GM21786 (cell line): ENCODE results near the gene DNAJB1.
"Not testable (repeated sequence)": the region's sequence is repeated elsewhere in the genome, so short reads cannot be mapped to it uniquely, and the experiment has no call there.

Source experiments
- ATAC-seq: cut with Tn5 transposase; IDR thresholded peaks from one replicate; pipeline ENCODE4 v1.9.1; 2021; ENCODE audit not compliant: unreplicated experiment

The DNAJB1 gene

GRCh38 chr19:14525729-14526128 lies 7.5 kb upstream of the DNAJB1 start:
- ATAC-seq: no peak

GRCh38 chr19:14520543-14520942 lies 2.3 kb upstream of the DNAJB1 start:
- no peak for ATAC-seq

GRCh38 chr19:14519860-14520407 lies 1.7 kb upstream of the DNAJB1 start:
- ATAC-seq: no peak

- ATAC-seq: no peak
These were observed 1.2 kb upstream of the DNAJB1 start for GRCh38 chr19:14519245-14519859.

- no peak for ATAC-seq
These were observed 754 bp downstream of the DNAJB1 start for GRCh38 chr19:14517446-14517839.

- no peak for ATAC-seq
These were observed 1.3 kb downstream of the DNAJB1 start for GRCh38 chr19:14516746-14517438.

GRCh38 chr19:14516048-14516534 lies 2.1 kb downstream of the DNAJB1 start:
- ATAC-seq: no peak

- ATAC-seq: no peak
These were observed 2.6 kb downstream of the DNAJB1 start for GRCh38 chr19:14515501-14516047.

GRCh38 chr19:14514215-14514863 lies 3.9 kb downstream of the DNAJB1 start:
- no peak for ATAC-seq

GRCh38 chr19:14512406-14512961 lies 5.7 kb downstream of the DNAJB1 start:
- ATAC-seq: no peak

- ATAC-seq: no peak
These were observed 7.0 kb downstream of the DNAJB1 start for GRCh38 chr19:14511229-14511593.

GRCh38 chr19:14510311-14511228 lies 7.6 kb downstream of the DNAJB1 start:
- no peak for ATAC-seq

GRCh38 chr19:14507704-14508542 lies 10.3 kb downstream of the DNAJB1 start:
- no peak for ATAC-seq

- ATAC-seq: no peak
These were observed 12.5 kb downstream of the DNAJB1 start for GRCh38 chr19:14505488-14506239.

- not testable (repeated sequence) for ATAC-seq
These were observed 13.6 kb downstream of the DNAJB1 start for GRCh38 chr19:14504575-14504974.

- no peak for ATAC-seq
These were observed 14.9 kb downstream of the DNAJB1 start for GRCh38 chr19:14503285-14503684.

GRCh38 chr19:14502334-14503092 lies 15.7 kb downstream of the DNAJB1 start:
- ATAC-seq: no peak
